ENCODE measurements around the gene SEZ6L2.

DNA sequence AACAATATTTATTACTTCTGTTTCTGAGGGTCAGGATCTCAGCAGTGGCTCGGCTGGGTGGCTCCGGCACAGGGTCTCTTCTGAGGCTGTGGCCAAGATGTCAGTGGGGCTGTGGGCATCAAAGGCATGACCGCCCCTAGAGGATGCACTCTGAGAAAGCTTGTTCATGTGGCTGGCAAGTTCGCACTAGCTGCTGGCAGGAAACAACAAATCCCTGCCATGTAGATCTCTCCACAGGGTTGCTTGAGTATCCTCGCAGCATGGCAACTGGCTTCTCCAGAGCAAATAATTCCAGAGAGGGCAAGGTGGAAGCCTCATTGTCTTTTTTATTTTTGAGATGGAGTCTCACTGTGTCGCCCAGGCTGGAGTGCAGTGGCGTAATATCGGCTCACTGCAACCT lies 14.2 kb upstream of the SEZ6L2 start:
- TF ChIP-seq CTCF (IDR thresholded peaks at IDR 0.05 in 4 of 5, conservative IDR thresholded peaks at IDR 0.05 in 1 of 5) (no peak), POLR2A (IDR thresholded peaks at IDR 0.05) (no peak)

Measured in gastrocnemius medialis (tissue), 4 donors.